ENCODE results near the gene EPHB2.

EPHB2 gene

GRCh38 chr1:22861764-22862440 lies 151.3 kb downstream of the EPHB2 start:
- Histone ChIP-seq H3K9me3 (ENCODE audit: severe bottlenecking) (no peaks in the 10 kb centered on the region), H3K4me3 (ENCODE audit: low read depth, low read length) (no peak overlapping the region), H3K36me3 (no peaks in the 10 kb centered on the region; the same call in 1 of the 2 replicates), H3K27ac (no peak overlapping the region; the same call in 1 of the 2 replicates), H3K27me3 (ENCODE audit: insufficient read depth, low read depth, severe bottlenecking) (no peaks in the 10 kb centered on the region)
- DNase-seq = peak; percentile 59
- TF ChIP-seq, protein P1, sequence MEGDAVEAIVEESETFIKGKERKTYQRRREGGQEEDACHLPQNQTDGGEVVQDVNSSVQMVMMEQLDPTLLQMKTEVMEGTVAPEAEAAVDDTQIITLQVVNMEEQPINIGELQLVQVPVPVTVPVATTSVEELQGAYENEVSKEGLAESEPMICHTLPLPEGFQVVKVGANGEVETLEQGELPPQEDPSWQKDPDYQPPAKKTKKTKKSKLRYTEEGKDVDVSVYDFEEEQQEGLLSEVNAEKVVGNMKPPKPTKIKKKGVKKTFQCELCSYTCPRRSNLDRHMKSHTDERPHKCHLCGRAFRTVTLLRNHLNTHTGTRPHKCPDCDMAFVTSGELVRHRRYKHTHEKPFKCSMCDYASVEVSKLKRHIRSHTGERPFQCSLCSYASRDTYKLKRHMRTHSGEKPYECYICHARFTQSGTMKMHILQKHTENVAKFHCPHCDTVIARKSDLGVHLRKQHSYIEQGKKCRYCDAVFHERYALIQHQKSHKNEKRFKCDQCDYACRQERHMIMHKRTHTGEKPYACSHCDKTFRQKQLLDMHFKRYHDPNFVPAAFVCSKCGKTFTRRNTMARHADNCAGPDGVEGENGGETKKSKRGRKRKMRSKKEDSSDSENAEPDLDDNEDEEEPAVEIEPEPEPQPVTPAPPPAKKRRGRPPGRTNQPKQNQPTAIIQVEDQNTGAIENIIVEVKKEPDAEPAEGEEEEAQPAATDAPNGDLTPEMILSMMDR (IDR thresholded peaks at IDR 0.05; ENCODE audit: low read depth, low read length) = peak; percentile 86

DNA sequence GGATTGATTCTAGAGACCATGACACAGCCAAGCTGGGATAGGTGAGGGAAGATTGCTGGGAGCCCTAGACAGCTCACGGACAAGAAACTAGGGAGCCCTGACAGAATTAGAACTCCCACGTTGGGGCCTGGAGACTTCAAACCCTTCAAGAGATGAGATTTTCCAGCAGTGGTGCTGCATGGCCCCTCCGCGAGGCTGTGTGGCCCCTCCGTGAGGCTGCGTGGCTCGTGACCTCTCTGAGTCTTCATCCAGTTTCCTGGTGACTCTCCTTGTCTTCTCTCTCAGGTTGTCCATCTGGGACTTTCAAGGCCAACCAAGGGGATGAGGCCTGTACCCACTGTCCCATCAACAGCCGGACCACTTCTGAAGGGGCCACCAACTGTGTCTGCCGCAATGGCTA lies 152.1 kb downstream of the EPHB2 start:
- Histone ChIP-seq H3K27ac (no peak overlapping the region), H3K36me3 (no peaks in the 10 kb centered on the region; the same call in 1 of the 2 replicates), H3K9me3 (ENCODE audit: severe bottlenecking) (no peaks in the 10 kb centered on the region), H3K4me3 (ENCODE audit: low read depth, low read length) (no peak overlapping the region), H3K27me3 (ENCODE audit: insufficient read depth, low read depth, severe bottlenecking) (no peaks in the 10 kb centered on the region)
- TF ChIP-seq, protein P1 (IDR thresholded peaks at IDR 0.05; ENCODE audit: low read depth, low read length) = no peak
- DNase-seq = no peak

DNA sequence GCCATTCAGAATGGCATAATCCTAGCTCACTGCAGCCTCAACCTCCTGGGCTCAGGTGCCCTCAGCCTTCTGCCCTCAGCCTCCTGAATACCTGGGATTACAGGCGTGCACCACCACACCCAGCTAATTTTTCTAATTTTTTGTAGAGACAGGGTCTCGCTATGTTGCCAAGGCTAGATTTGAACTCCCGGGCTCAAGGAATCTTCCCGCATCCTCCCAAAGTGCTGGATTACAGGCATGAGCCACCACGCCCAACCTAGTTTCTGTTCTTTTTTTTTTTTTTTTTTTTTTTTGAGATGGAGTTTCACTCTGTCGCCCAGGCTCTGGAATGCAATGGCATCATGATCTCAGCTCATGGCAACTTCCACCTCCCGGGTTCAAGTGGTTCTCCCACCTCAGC lies 153.1 kb downstream of the EPHB2 start:
- no peak for DNase-seq
- TF ChIP-seq, protein P1 (IDR thresholded peaks at IDR 0.05; ENCODE audit: low read depth, low read length) = no peak
- Histone ChIP-seq H3K9me3 (ENCODE audit: severe bottlenecking) (no peaks in the 10 kb centered on the region), H3K27me3 (ENCODE audit: insufficient read depth, low read depth, severe bottlenecking) (no peaks in the 10 kb centered on the region), H3K4me3 (ENCODE audit: low read depth, low read length) (no peak overlapping the region), H3K36me3 (no peaks in the 10 kb centered on the region; the same call in 1 of the 2 replicates), H3K27ac (no peak overlapping the region)

- Histone ChIP-seq H3K9me3 (ENCODE audit: severe bottlenecking) (no peaks in the 10 kb centered on the region), H3K4me3 (ENCODE audit: low read depth, low read length) (no peak overlapping the region), H3K36me3 (no peaks in the 10 kb centered on the region; the same call in 1 of the 2 replicates), H3K27me3 (ENCODE audit: insufficient read depth, low read depth, severe bottlenecking) (no peaks in the 10 kb centered on the region), H3K27ac (no peak overlapping the region)
- TF ChIP-seq, protein P1 (IDR thresholded peaks at IDR 0.05; ENCODE audit: low read depth, low read length) = no peak
- no peak for DNase-seq
Observed at GRCh38 chr1:22864886-22865285, 154.2 kb downstream of the EPHB2 start.

DNA sequence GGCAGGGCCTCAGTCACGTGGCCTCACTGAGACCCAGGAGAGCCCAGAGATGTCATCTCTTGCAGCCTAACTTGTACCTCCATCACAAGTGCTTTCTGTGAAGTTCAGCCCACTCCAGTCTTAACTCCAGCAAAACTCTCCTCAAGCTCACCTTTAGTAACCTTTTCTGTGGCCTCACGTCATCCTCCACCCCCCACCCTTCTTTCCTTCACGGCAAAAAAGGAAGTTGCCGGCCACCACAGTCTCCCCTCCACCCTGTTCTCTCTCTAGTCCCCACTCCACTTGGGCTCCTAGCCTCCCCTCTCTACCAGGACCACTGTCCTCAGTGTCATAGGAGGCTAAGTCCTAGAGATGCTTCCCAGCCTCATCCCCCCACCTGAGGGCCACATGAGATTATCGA lies 155.1 kb downstream of the EPHB2 start:
- Histone ChIP-seq H3K27me3 (ENCODE audit: insufficient read depth, low read depth, severe bottlenecking) (no peaks in the 10 kb centered on the region), H3K36me3 (no peaks in the 10 kb centered on the region; the same call in 1 of the 2 replicates), H3K9me3 (ENCODE audit: severe bottlenecking) (no peaks in the 10 kb centered on the region), H3K27ac (no peak overlapping the region), H3K4me3 (ENCODE audit: low read depth, low read length) (no peak overlapping the region)
- DNase-seq = no peak
- TF ChIP-seq, protein P1 (IDR thresholded peaks at IDR 0.05; ENCODE audit: low read depth, low read length) = no peak

- Histone ChIP-seq H3K4me3 (ENCODE audit: low read depth, low read length) (no peak overlapping the region), H3K27me3 (ENCODE audit: insufficient read depth, low read depth, severe bottlenecking) (no peaks in the 10 kb centered on the region), H3K36me3 (no peaks in the 10 kb centered on the region; the same call in 1 of the 2 replicates), H3K27ac (no peak overlapping the region), H3K9me3 (ENCODE audit: severe bottlenecking) (no peaks in the 10 kb centered on the region)
- TF ChIP-seq, protein P1 (IDR thresholded peaks at IDR 0.05; ENCODE audit: low read depth, low read length) = no peak
- DNase-seq = no peak
Observed at GRCh38 chr1:22866868-22867267, 156.2 kb downstream of the EPHB2 start.
